Spleen (tissue), 11 donors: ENCODE data around the gene BOLA1. TPM values are rescaled to one million over a fixed set of nuclear protein-coding genes. Genes with fewer than 3 reads are reported as not detected.

Experiments
- DNase-seq: peaks from one replicate; pipeline ENCODE4 v3.0.0-alpha.2; 2020
- H3K27ac ChIP-seq, 8 donors: fragments of 200-600 bp; sonication (generic) in 7 of 8; 1 replicate in 4 of 8; 2 replicates in 4 of 8; pipeline versions ENCODE4 v1.5.0 to v1.8.0; 2016 to 2021; ENCODE audit warnings: inconsistent platforms in 4 of 8, mild to moderate bottlenecking in 4 of 8, moderate library complexity in 1 of 8
- H3K27me3 ChIP-seq, 7 donors: fragments of 200-600 bp; sonication (generic) in 6 of 7; replicated peaks in 1 of 7; 1 replicate in 4 of 7; 2 replicates in 3 of 7; pipeline versions ENCODE4 v1.5.0 to v1.8.0; 2016 to 2021; ENCODE audit warnings: inconsistent platforms in 3 of 7, mild to moderate bottlenecking in 1 of 7
- H3K36me3 ChIP-seq, 6 donors: fragments of 200-600 bp; sonication (generic) in 5 of 6; 1 replicate in 4 of 6; 2 replicates in 2 of 6; pipeline versions ENCODE4 v1.5.0 to v1.8.0; 2016 to 2021; ENCODE audit warnings: inconsistent platforms in 2 of 6
- H3K4me1 ChIP-seq, 6 donors: fragments of 200-600 bp; sonication (generic) in 5 of 6; 1 replicate in 3 of 6; 2 replicates in 3 of 6; pipeline versions ENCODE4 v1.5.0 to v1.8.0; 2016 to 2021; ENCODE audit warnings: inconsistent platforms in 3 of 6
- H3K4me3 ChIP-seq, 8 donors: fragments of 200-600 bp; sonication (generic) in 7 of 8; 1 replicate in 4 of 8; 2 replicates in 4 of 8; pipeline versions ENCODE4 v1.5.0 to v1.8.0; 2016 to 2021; ENCODE audit warnings: inconsistent platforms in 4 of 8, mild to moderate bottlenecking in 4 of 8, moderate library complexity in 2 of 8
- H3K9me3 ChIP-seq, 8 donors: fragments of 200-600 bp; sonication (generic) in 7 of 8; 1 replicate in 4 of 8; 2 replicates in 4 of 8; pipeline versions ENCODE4 v1.5.0 to v1.8.0; 2016 to 2021; ENCODE audit warnings: inconsistent platforms in 4 of 8
- CTCF ChIP-seq, 11 experiments: fragments of 200-600 bp in 7 of 11; fragments of 450-650 bp in 4 of 11; sonication (generic) in 4 of 11; IDR thresholded peaks in 8 of 11; conservative IDR thresholded peaks in 3 of 11; 1 replicate in 7 of 11; 2 replicates in 4 of 11; pipeline versions ENCODE4 v1.4.0 to v1.8.0; 2016 to 2021; ENCODE audit warnings: antibody characterized with exemption in 11 of 11, inconsistent platforms in 4 of 11, mild to moderate bottlenecking in 1 of 11
- POLR2A ChIP-seq, 3 donors: fragments of 450-650 bp; IDR thresholded peaks; one replicate each; pipeline ENCODE4 v1.5.1; 2017; ENCODE audit warnings: antibody characterized with exemption in 3 of 3, mild to moderate bottlenecking in 1 of 3
- POLR2AphosphoS5 ChIP-seq, 3 donors: sonication (generic); formaldehyde crosslinking; IDR thresholded peaks; one replicate each; pipeline ENCODE4 v1.5.1; 2017; ENCODE audit warnings: antibody characterized with exemption in 3 of 3
- WGBS, 5 donors: extraction: QIAGEN DNeasy Blood & Tissue Kit in 3 of 5; methylation state at CpG; one replicate each; pipeline versions ENCODE4 v1.1.5 to v1.1.7; 2013 to 2018; 5-methylcytosine and 5-hydroxymethylcytosine counted together
- intact Hi-C: fragments of 100-400 bp; cut with DNase I; formaldehyde crosslinking; loops from one replicate; pipeline ENCODE4 v1.15.0; 2023; ENCODE audit warnings: low total_unique reads
- polyA plus RNA-seq, 3 donors: library from polyadenylated mRNA; stranded (reverse); fragments of 200-250 nt; gene quantifications; one replicate each; pipeline ENCODE4 v1.2.1, GENCODE V29; 2013
- total RNA-seq, 7 donors: library from RNA; depleted of rRNA in 3 of 7; stranded (reverse); fragments of >200 nt in 3 of 7; fragmentation: NEBNext Ultra II Directional in 4 of 7; extraction: Animal tissue kit (Norgen Biotek cat#: 25700) in 4 of 7; gene quantifications; one replicate each; pipeline versions ENCODE4 v1.1.0 to v1.2.1, GENCODE V29; 2016 to 2021
- donor health status: healthy with polysubstance abuse.
- donor health status: DM: no; HTN: no; CAD: no; lungs with moderate emphysema.
- donor health status: DM: no; HTN: no; CAD: no.
- donor health status: Bipolar disorder and iron deficiency.
- donor health status: healthy.
- donor health status: DM: no; HTN: no; CAD: no.
- donor health status: DM: yes; HTN: yes; CAD: no.

Gene BOLA1
- total and polyA plus RNA-seq, 10 donors: 8.3 to 34.6 (median 18.3) TPM

GRCh38 chr1:149927563-149928400 lies 28.4 kb downstream of the BOLA1 start, which contains the start of gene SF3B4:
Gene SF3B4 (minus strand): TSS chr1:149927803. CDS start chr1:149927759, 44 bp downstream.
- H3K36me3 ChIP-seq: peaks cover 14 to 41% (median 38%) of the 10 kb centered on the region in 6 donors
- peak; percentile 99 for DNase-seq
- peak within 1 kb of the TSS; percentile 93 to 99 (median 98) for H3K27ac ChIP-seq
- TF ChIP-seq CTCF (IDR thresholded peaks at IDR 0.05 in 8 of 11, conservative IDR thresholded peaks at IDR 0.05 in 3 of 11): peak in 4 of 11 experiments; percentile 8 to 37 (median 26)
- peak in 2 of 3 donors; percentile 76 to 94 for TF ChIP-seq POLR2A (IDR thresholded peaks at IDR 0.05)
- peak in 2 of 3 donors; percentile 99 for TF ChIP-seq POLR2AphosphoS5 (IDR thresholded peaks at IDR 0.05)
- H3K4me1 ChIP-seq: peaks cover 24 to 69% (median 42%) of the 10 kb centered on the region in 6 donors
- H3K9me3 ChIP-seq: no peaks in the 10 kb centered on the region
- WGBS, 5 donors: 0% methylated on average over 28 to 47 of the region's 47 CpGs
- H3K4me3 ChIP-seq: peak within 1 kb of the TSS; percentile 78 to 98 (median 92)
- intact Hi-C loops: no loop called here
- H3K27me3 ChIP-seq: no peaks in the 10 kb centered on the region

- no peak for DNase-seq
- H3K36me3 ChIP-seq: peaks cover 11 to 35% (median 33%) of the 10 kb centered on the region in 6 donors
- H3K4me1 ChIP-seq: peaks cover 24 to 69% (median 42%) of the 10 kb centered on the region in 6 donors
- intact Hi-C loops: no loop called here
- WGBS, 5 donors: 0% methylated on average over 1 of the region's 1 CpG
- H3K9me3 ChIP-seq: no peaks in the 10 kb centered on the region
- H3K4me3 ChIP-seq: peak overlapping the region; percentile 78 to 98 (median 92)
- no peak for TF ChIP-seq POLR2A (IDR thresholded peaks at IDR 0.05)
- TF ChIP-seq CTCF (IDR thresholded peaks at IDR 0.05 in 8 of 11, conservative IDR thresholded peaks at IDR 0.05 in 3 of 11): no peak
- no peak for TF ChIP-seq POLR2AphosphoS5 (IDR thresholded peaks at IDR 0.05)
- H3K27ac ChIP-seq: peak overlapping the region; percentile 93 to 99 (median 98)
- H3K27me3 ChIP-seq: no peaks in the 10 kb centered on the region
These were observed 29.0 kb downstream of the BOLA1 start for GRCh38 chr1:149928401-149928724.

- WGBS, 5 donors: 73 to 87% (median 82%) methylated on average over 2 of the region's 2 CpGs
- H3K27ac ChIP-seq: peak overlapping the region in 3 of 8 donors; percentile 19 to 99 (median 98)
These were observed 30.5 kb downstream of the BOLA1 start for GRCh38 chr1:149929856-149930255.

More at GRCh38 chr1:149929856-149930255, 30.5 kb downstream of the BOLA1 start:
- peaks cover 0 to 20% (median 18%) of the 10 kb centered on the region in 6 donors for H3K36me3 ChIP-seq
- TF ChIP-seq POLR2AphosphoS5 (IDR thresholded peaks at IDR 0.05) (no peak), POLR2A (IDR thresholded peaks at IDR 0.05) (no peak), CTCF (IDR thresholded peaks at IDR 0.05 in 8 of 11, conservative IDR thresholded peaks at IDR 0.05 in 3 of 11) (no peak)
- DNase-seq: no peak
- H3K27me3 ChIP-seq: no peaks in the 10 kb centered on the region
- intact Hi-C loops: no loop called here
- no peaks in the 10 kb centered on the region for H3K9me3 ChIP-seq
- H3K4me3 ChIP-seq: peak overlapping the region in 1 of 8 donors; percentile 13
- peaks cover 19 to 58% (median 37%) of the 10 kb centered on the region in 6 donors for H3K4me1 ChIP-seq
